Measurements from ENCODE around the gene LASP1NB.

Gene LASP1NB

DNA sequence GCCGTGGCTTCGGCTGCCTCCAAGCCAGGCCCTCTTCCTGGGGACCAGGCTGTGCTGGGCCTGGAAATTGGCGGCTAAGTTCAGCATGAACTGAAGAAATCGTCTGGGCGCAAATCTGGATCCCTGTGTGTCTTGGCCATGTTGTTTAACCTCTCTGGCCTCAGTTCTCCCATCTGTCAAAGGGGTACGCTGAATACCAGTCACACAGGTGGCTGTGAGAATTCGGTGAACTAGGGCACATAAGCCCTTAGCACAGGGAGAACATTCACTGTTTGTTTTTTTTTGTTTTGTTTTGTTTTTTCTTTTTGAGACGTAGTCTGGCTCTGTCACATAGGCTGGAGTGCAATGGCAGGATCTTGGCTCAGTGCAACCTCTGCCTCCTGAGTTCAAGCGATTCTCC lies 36.6 kb upstream of the LASP1NB start:
- Histone ChIP-seq H3K27me3 (ENCODE audit: insufficient read depth, low read depth) (no peaks in the 10 kb centered on the region), H3K36me3 (ENCODE audit: low read depth) (peaks cover 37% of the 10 kb centered on the region), H3K79me2 (ENCODE audit: low read depth) (peaks cover 96% of the 10 kb centered on the region), H3K27ac (no peak overlapping the region), H3K4me3 (no peak overlapping the region), H4K20me1 (ENCODE audit: insufficient read depth) (peaks cover 75% of the 10 kb centered on the region), H2AFZ (no peak overlapping the region), H3K4me1 (replicated peaks; ENCODE audit: insufficient read depth) (peaks cover 3% of the 10 kb centered on the region; the same call in 1 of the 2 replicates), H3K9me3 (ENCODE audit: insufficient read depth, low read depth) (no peaks in the 10 kb centered on the region), H3F3A (ENCODE audit: insufficient read depth, low read depth) (peaks cover 30% of the 10 kb centered on the region; the same call in 1 of the 2 replicates), H3K4me2 (no peak overlapping the region), H3K9me2 (ENCODE audit: insufficient read depth) (no peaks in the 10 kb centered on the region)
- TF ChIP-seq EZH2 (IDR thresholded peaks at IDR 0.05; ENCODE audit: low read depth): no peak
- TF ChIP-seq, protein P1, sequence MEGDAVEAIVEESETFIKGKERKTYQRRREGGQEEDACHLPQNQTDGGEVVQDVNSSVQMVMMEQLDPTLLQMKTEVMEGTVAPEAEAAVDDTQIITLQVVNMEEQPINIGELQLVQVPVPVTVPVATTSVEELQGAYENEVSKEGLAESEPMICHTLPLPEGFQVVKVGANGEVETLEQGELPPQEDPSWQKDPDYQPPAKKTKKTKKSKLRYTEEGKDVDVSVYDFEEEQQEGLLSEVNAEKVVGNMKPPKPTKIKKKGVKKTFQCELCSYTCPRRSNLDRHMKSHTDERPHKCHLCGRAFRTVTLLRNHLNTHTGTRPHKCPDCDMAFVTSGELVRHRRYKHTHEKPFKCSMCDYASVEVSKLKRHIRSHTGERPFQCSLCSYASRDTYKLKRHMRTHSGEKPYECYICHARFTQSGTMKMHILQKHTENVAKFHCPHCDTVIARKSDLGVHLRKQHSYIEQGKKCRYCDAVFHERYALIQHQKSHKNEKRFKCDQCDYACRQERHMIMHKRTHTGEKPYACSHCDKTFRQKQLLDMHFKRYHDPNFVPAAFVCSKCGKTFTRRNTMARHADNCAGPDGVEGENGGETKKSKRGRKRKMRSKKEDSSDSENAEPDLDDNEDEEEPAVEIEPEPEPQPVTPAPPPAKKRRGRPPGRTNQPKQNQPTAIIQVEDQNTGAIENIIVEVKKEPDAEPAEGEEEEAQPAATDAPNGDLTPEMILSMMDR (conservative IDR thresholded peaks at IDR 0.05): no peak
- CTCF ChIA-PET: no interaction called here
- intact Hi-C loops (cut with micrococcal nuclease; ENCODE audit: unreplicated experiment): no loop called here
- no TSS peak for BruUV-seq (replicated peaks)
- no peak for DNase-seq
- POLR2A ChIA-PET (ENCODE audit: unreplicated experiment): no interaction called here

DNA sequence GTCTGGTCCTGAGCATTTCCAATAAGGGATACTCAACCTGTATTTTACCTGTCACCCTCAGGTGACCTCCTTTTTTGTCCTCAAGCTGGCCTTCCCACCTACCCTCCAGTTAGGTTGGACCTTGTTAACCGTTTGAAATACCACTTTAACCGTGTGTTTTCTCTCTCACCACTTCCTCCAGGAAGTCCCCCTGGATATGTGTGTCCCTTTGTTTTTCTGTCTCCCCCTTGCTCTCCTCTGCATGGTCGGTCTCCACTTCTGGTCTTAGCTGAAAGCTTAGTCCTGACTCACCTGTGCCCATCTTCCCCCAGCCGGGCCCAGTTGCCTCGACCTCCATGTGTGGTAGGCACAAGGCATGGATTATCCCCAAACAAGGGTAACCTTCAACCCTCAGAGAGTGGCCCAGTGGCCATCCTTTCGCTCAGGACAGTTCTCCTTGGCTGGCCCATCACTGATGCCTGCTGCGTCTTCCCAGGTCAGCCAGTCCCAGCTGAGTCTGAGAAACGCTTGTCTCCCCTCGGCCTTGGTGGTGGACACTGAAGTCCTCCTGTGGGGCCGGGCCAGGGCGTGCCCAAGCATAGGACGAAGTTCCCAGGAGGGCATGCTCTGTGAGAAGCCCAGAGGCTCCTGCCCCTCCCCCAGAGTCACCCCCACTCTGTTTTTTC lies 35.5 kb upstream of the LASP1NB start:
- POLR2A ChIA-PET (ENCODE audit: unreplicated experiment): interaction anchor here (0.6 kb wide), 1 partner anchor 10 kb away, joined by 3 read pairs; no protein-coding TSS in a partner anchor
- H3K4me1 ChIP-seq (replicated peaks; ENCODE audit: insufficient read depth): peaks cover 8% of the 10 kb centered on the region
- intact Hi-C loops (cut with micrococcal nuclease; ENCODE audit: unreplicated experiment): no loop called here
- no peak overlapping the region for H2AFZ ChIP-seq
- no TSS peak for BruUV-seq (replicated peaks)
- H3K9me2 ChIP-seq (ENCODE audit: insufficient read depth): no peaks in the 10 kb centered on the region
- H4K20me1 ChIP-seq (ENCODE audit: insufficient read depth): peaks cover 78% of the 10 kb centered on the region
- no peak overlapping the region for H3K4me2 ChIP-seq
- H3K9me3 ChIP-seq (ENCODE audit: insufficient read depth, low read depth): no peaks in the 10 kb centered on the region
- H3K36me3 ChIP-seq (ENCODE audit: low read depth): peaks cover 32% of the 10 kb centered on the region
- CTCF ChIA-PET: no interaction called here
- no peak for DNase-seq
- no peak overlapping the region for H3K4me3 ChIP-seq
- no peaks in the 10 kb centered on the region for H3K27me3 ChIP-seq (ENCODE audit: insufficient read depth, low read depth)
- no peak overlapping the region for H3K27ac ChIP-seq
- peaks cover 96% of the 10 kb centered on the region for H3K79me2 ChIP-seq (ENCODE audit: low read depth)
- TF ChIP-seq, protein P1 (conservative IDR thresholded peaks at IDR 0.05): no peak
- TF ChIP-seq EZH2 (IDR thresholded peaks at IDR 0.05; ENCODE audit: low read depth): no peak
- peaks cover 33% of the 10 kb centered on the region; the same call in 1 of the 2 replicates for H3F3A ChIP-seq (ENCODE audit: insufficient read depth, low read depth)

DNA sequence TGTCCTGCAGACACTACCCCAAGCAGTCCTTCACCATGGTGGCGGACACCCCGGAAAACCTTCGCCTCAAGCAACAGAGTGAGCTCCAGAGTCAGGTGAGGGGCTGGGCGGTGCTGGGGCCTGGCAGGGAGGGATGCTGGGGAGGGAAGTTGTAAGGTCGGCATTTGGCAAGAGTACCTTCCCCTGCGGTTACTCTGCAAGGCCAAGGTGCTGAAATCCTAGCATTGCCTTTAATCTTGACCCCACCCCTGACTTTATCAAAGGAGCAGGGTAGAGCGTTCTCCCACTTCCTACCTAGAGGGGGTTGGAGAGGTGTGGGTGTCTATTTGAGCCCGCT lies 35.0 kb upstream of the LASP1NB start:
- POLR2A ChIA-PET (ENCODE audit: unreplicated experiment): no interaction called here
- H3K36me3 ChIP-seq (ENCODE audit: low read depth): peaks cover 28% of the 10 kb centered on the region

More for the DNA sequence above, 35.0 kb upstream of the LASP1NB start:
- no peak overlapping the region for H3K27ac ChIP-seq
- H3K9me3 ChIP-seq (ENCODE audit: insufficient read depth, low read depth): no peaks in the 10 kb centered on the region
- no peak overlapping the region for H2AFZ ChIP-seq
- H3F3A ChIP-seq (ENCODE audit: insufficient read depth, low read depth): peaks cover 33% of the 10 kb centered on the region
- peaks cover 93% of the 10 kb centered on the region for H3K79me2 ChIP-seq (ENCODE audit: low read depth)
- no TSS peak for BruUV-seq (replicated peaks)
- H4K20me1 ChIP-seq (ENCODE audit: insufficient read depth): peaks cover 76% of the 10 kb centered on the region
- no peaks in the 10 kb centered on the region for H3K9me2 ChIP-seq (ENCODE audit: insufficient read depth)
- H3K4me1 ChIP-seq (replicated peaks; ENCODE audit: insufficient read depth): peaks cover 13% of the 10 kb centered on the region
- H3K4me3 ChIP-seq: no peak overlapping the region
- CTCF ChIA-PET: no interaction called here
- intact Hi-C loops (cut with micrococcal nuclease; ENCODE audit: unreplicated experiment): no loop called here
- no peak for DNase-seq
- no peak overlapping the region for H3K4me2 ChIP-seq
- TF ChIP-seq EZH2 (IDR thresholded peaks at IDR 0.05; ENCODE audit: low read depth): no peak
- TF ChIP-seq, protein P1 (conservative IDR thresholded peaks at IDR 0.05): no peak
- no peaks in the 10 kb centered on the region for H3K27me3 ChIP-seq (ENCODE audit: insufficient read depth, low read depth)

Data from PC-9 (cell line).